A549 (cell line): Measurements from ENCODE around the gene TSACC.

ENCODE experiments used
- BHLHE40 ChIP-seq: IDR thresholded peaks from 2 replicates; pipeline ENCODE4 v1.6.1; 2012; ENCODE audit warnings: low read depth, low read length, inconsistent platforms
- CTCF ChIP-seq: fragments of >200 bp; sonication (Bioruptor Twin); formaldehyde crosslinking; IDR thresholded peaks from 3 replicates; pipeline ENCODE4 v1.5.1; 2016
- FOSB ChIP-seq: fragments of 250-450 bp; sonication (Bioruptor Pico); IDR thresholded peaks from 2 replicates; pipeline ENCODE4 v1.5.0; 2020; ENCODE audit warnings: mild to moderate bottlenecking, moderate library complexity
- HMGXB4 ChIP-seq: fragments of 250-450 bp; sonication (Bioruptor Pico); IDR thresholded peaks from 2 replicates; pipeline ENCODE4 v1.5.0; 2021; ENCODE audit warnings: mild to moderate bottlenecking, moderate library complexity, borderline replicate concordance
- MAFK ChIP-seq: fragments of 450-650 bp; IDR thresholded peaks from 2 replicates; pipeline ENCODE4 v1.6.1; 2014; ENCODE audit not compliant: partially characterized antibody
- NPAS2 ChIP-seq: fragments of 250-450 bp; sonication (Bioruptor Pico); IDR thresholded peaks from 2 replicates; pipeline ENCODE4 v1.8.0; 2022; ENCODE audit warnings: mild to moderate bottlenecking, moderate library complexity, borderline replicate concordance
- POLR2A ChIP-seq: IDR thresholded peaks from 2 replicates; pipeline ENCODE4 v1.6.1; 2012; ENCODE audit warnings: mild to moderate bottlenecking, low read length
- POLR2AphosphoS2 ChIP-seq: conservative IDR thresholded peaks from 2 replicates; pipeline ENCODE4 v1.6.1; 2012; ENCODE audit warnings: low read length, improper control_type of control experiment, inconsistent platforms
- ZNF302 ChIP-seq: fragments of 250-450 bp; sonication (Bioruptor Pico); IDR thresholded peaks from 2 replicates; pipeline ENCODE4 v1.9.0; 2021; ENCODE audit warnings: inconsistent platforms, mild to moderate bottlenecking, moderate library complexity
- TF ChIP-seq, protein P1 (sequence below): fragments of 200-600 bp; sonication (generic); IDR thresholded peaks from 2 replicates; pipeline ENCODE4 v1.6.1; 2016; ENCODE audit warnings: antibody characterized with exemption, mild to moderate bottlenecking, moderate library complexity
- TF ChIP-seq, protein P2 (sequence below): IDR thresholded peaks from 2 replicates; pipeline ENCODE4 v1.6.1; 2012

GRCh38 chr1:156289857-156290256, 48.5 kb upstream of the TSACC start:
- TF ChIP-seq POLR2AphosphoS2 (no peak), CTCF (no peak), MAFK (no peak), POLR2A (no peak), FOSB (CRISPR knock-in tag) (no peak), ZNF302 (no peak), NPAS2 (CRISPR knock-in tag) (no peak), HMGXB4 (CRISPR knock-in tag) (no peak), BHLHE40 (no peak)
- TF ChIP-seq, protein P1, sequence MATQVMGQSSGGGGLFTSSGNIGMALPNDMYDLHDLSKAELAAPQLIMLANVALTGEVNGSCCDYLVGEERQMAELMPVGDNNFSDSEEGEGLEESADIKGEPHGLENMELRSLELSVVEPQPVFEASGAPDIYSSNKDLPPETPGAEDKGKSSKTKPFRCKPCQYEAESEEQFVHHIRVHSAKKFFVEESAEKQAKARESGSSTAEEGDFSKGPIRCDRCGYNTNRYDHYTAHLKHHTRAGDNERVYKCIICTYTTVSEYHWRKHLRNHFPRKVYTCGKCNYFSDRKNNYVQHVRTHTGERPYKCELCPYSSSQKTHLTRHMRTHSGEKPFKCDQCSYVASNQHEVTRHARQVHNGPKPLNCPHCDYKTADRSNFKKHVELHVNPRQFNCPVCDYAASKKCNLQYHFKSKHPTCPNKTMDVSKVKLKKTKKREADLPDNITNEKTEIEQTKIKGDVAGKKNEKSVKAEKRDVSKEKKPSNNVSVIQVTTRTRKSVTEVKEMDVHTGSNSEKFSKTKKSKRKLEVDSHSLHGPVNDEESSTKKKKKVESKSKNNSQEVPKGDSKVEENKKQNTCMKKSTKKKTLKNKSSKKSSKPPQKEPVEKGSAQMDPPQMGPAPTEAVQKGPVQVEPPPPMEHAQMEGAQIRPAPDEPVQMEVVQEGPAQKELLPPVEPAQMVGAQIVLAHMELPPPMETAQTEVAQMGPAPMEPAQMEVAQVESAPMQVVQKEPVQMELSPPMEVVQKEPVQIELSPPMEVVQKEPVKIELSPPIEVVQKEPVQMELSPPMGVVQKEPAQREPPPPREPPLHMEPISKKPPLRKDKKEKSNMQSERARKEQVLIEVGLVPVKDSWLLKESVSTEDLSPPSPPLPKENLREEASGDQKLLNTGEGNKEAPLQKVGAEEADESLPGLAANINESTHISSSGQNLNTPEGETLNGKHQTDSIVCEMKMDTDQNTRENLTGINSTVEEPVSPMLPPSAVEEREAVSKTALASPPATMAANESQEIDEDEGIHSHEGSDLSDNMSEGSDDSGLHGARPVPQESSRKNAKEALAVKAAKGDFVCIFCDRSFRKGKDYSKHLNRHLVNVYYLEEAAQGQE, result no peak
- TF ChIP-seq, protein P2, sequence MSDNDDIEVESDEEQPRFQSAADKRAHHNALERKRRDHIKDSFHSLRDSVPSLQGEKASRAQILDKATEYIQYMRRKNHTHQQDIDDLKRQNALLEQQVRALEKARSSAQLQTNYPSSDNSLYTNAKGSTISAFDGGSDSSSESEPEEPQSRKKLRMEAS, result no peak
